ENCODE results near the gene ST6GALNAC2.

Gene ST6GALNAC2

GRCh38 chr17:76599694-76600460, 14.2 kb upstream of the ST6GALNAC2 start:
- DNase-seq (ENCODE audit: low read depth in 3 of 3, low spot score in 1 of 3) = no peak

- DNase-seq (ENCODE audit: low read depth in 3 of 3, low spot score in 1 of 3) = no peak
Observed at GRCh38 chr17:76598004-76598439, 12.4 kb upstream of the ST6GALNAC2 start.

- no peak for DNase-seq (ENCODE audit: low read depth in 3 of 3, low spot score in 1 of 3)
Observed at GRCh38 chr17:76597156-76598003, 11.7 kb upstream of the ST6GALNAC2 start.

- DNase-seq (ENCODE audit: low read depth in 3 of 3, low spot score in 1 of 3) = no peak
Observed at GRCh38 chr17:76594690-76595089, 9.0 kb upstream of the ST6GALNAC2 start.

- DNase-seq (ENCODE audit: low read depth in 3 of 3, low spot score in 1 of 3) = no peak
Observed at GRCh38 chr17:76593959-76594358, 8.3 kb upstream of the ST6GALNAC2 start.

GRCh38 chr17:76593384-76593826, 7.7 kb upstream of the ST6GALNAC2 start:
- no peak for DNase-seq (ENCODE audit: low read depth in 3 of 3, low spot score in 1 of 3)

GRCh38 chr17:76588182-76588581, 2.5 kb upstream of the ST6GALNAC2 start:
- DNase-seq (ENCODE audit: low read depth in 3 of 3, low spot score in 1 of 3) = no peak

- no peak for DNase-seq (ENCODE audit: low read depth in 3 of 3, low spot score in 1 of 3)
Observed at GRCh38 chr17:76586741-76587487, 1.3 kb upstream of the ST6GALNAC2 start.

- DNase-seq (ENCODE audit: low read depth in 3 of 3, low spot score in 1 of 3) = no peak
Observed at GRCh38 chr17:76585033-76585648, 519 bp downstream of the ST6GALNAC2 start.

GRCh38 chr17:76584427-76585032, 1.1 kb downstream of the ST6GALNAC2 start:
- no peak for DNase-seq (ENCODE audit: low read depth in 3 of 3, low spot score in 1 of 3)

- no peak for DNase-seq (ENCODE audit: low read depth in 3 of 3, low spot score in 1 of 3)
Observed at GRCh38 chr17:76582660-76583059, 3.0 kb downstream of the ST6GALNAC2 start.

- no peak for DNase-seq (ENCODE audit: low read depth in 3 of 3, low spot score in 1 of 3)
Observed at GRCh38 chr17:76581515-76581914, 4.1 kb downstream of the ST6GALNAC2 start.

- no peak for DNase-seq (ENCODE audit: low read depth in 3 of 3, low spot score in 1 of 3)
Observed at GRCh38 chr17:76579281-76579680, 6.4 kb downstream of the ST6GALNAC2 start.

- DNase-seq (ENCODE audit: low read depth in 3 of 3, low spot score in 1 of 3) = no peak
Observed at GRCh38 chr17:76578376-76578775, 7.3 kb downstream of the ST6GALNAC2 start.

- DNase-seq (ENCODE audit: low read depth in 3 of 3, low spot score in 1 of 3) = no peak
Observed at GRCh38 chr17:76577876-76578275, 7.8 kb downstream of the ST6GALNAC2 start.

- no peak for DNase-seq (ENCODE audit: low read depth in 3 of 3, low spot score in 1 of 3)
Observed at GRCh38 chr17:76576189-76576588, 9.5 kb downstream of the ST6GALNAC2 start.

- no peak for DNase-seq (ENCODE audit: low read depth in 3 of 3, low spot score in 1 of 3)
Observed at GRCh38 chr17:76575570-76575969, 10.1 kb downstream of the ST6GALNAC2 start.

GRCh38 chr17:76574166-76574565, 11.5 kb downstream of the ST6GALNAC2 start:
- no peak for DNase-seq (ENCODE audit: low read depth in 3 of 3, low spot score in 1 of 3)

- DNase-seq (ENCODE audit: low read depth in 3 of 3, low spot score in 1 of 3) = no peak
Observed at GRCh38 chr17:76573096-76573495, 12.6 kb downstream of the ST6GALNAC2 start.

GRCh38 chr17:76572201-76572910, 13.3 kb downstream of the ST6GALNAC2 start:
- no peak for DNase-seq (ENCODE audit: low read depth in 3 of 3, low spot score in 1 of 3)

Data from stimulated activated CD4-positive, alpha-beta T cell treated with anti-CD3 and anti-CD28 coated beads, TNF-alpha, amount 100 ng/mL, for 1 hour (primary cell).